HG03442 (cell line): ENCODE data around the gene TRAF7.
"Not testable (repeated sequence)": the region's sequence is repeated elsewhere in the genome, so short reads cannot be mapped to it uniquely, and the experiment has no call there.

Experiments used
- ATAC-seq: cut with Tn5 transposase; IDR thresholded peaks from one replicate; pipeline ENCODE4 v1.9.1; 2021; ENCODE audit warnings: mild to moderate bottlenecking, moderate library complexity; ENCODE audit not compliant: unreplicated experiment

The TRAF7 gene

DNA sequence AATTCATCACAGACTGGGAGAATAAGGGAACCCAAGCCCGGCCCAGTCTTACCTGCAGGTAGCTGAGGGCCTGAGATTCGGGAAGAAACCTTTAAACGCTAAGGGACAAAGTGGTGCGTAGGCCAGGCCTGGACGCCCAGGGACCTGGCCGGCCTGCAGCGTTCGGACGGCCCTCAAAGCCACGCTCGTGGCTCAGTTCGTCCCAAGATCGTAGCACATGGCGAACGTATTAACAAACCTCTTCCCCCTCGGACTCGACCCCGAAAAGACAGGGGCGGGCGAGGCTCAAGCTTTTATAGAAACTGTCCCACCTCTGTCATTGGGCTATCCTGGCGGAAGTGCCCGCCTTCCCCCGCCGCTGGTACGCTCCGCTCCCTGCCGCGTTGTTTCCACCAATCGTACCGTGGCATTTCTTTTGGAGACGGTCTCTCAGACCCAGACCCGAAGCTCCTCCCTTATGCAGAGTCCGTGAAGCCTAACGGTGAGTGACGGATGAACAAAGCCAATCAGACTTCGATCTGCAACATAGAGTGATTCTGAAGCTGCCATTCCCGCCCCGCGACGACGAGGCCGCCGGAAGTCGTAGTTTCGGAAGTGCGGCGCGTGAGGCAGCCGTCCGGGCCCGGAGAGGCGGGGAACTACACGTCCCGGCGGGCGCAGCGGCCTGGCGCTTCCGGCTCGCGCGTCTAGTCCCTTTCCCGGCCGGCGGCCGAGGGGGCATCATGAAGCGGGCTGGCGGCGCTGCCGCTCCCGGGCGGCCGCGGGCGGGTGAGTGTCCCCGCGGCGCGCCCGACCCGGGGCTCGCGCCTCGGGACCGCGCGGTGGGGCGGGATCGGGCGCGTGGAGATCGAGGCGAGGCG is at the start of gene TRAF7:
TSS of gene TRAF7 (plus strand) at position 692 of the 860 bp plus-strand sequence. CDS start 8,139 bp downstream, outside the sequence.
- peak; percentile 87 for ATAC-seq

- not testable (repeated sequence) for ATAC-seq
Observed at GRCh38 chr16:2106211-2106610, 49.4 kb upstream of the TRAF7 start.

GRCh38 chr16:2107121-2107790 is 48.3 kb upstream of the TRAF7 start:
- ATAC-seq, result not testable (repeated sequence)

DNA sequence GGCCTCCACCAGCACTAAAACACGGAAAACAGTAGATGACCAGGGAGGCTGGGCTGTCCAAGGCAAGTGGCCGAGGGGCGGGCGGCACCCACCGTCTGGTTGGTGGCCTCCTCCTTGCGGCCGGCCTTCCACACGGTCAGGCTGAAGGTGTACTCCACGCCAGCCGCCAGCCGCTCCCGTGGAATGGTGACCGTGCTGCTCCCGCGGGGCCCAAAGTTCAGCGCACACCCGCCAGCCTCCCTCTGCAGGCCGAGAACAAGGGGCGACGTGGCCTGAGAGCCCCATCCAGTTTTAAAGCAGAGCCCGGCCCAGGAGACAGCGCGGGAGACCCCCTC is 47.8 kb upstream of the TRAF7 start:
- ATAC-seq, result not testable (repeated sequence)

DNA sequence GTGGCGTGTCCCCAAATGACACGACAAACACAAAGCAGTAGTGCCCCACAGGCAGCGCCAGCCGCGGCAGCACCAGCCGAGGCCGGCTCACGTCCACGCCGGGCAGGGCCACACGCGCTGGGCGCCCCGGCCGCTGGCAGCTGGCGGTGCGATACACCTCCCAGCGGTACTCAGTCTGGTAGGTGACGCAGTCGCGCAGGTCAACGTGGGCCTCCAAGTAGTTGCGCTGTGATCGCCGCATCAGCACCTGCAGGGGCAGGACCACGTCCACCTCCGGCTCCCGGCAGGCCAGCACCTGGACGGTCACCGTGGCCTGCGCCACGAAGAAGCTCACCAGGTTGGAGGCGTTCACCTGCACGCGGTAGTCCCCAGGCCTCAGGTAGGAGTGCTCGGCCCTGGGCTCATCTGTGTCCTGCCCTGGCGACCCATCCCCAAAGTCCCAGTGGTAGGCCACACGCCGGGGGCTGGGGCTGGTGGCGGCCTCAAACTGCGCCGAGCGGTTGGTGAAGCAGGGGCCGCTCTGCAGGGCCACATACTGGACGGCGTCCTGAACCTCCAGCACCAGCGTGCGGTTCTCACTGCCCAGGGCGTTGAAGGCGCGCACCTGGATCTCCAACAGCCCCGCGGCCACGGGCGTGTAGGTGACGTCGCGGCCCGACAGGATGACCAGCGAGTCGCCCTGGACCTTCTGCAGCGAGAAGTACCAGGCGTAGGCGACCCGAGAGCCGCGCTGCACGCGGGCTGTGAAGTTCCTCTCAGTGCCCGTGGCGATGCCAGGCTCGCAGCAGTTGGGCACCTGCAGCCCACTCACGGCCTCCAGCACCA is 46.9 kb upstream of the TRAF7 start:
- not testable (repeated sequence) for ATAC-seq

- ATAC-seq, result not testable (repeated sequence)
Observed at GRCh38 chr16:2109271-2109580, 46.4 kb upstream of the TRAF7 start.

- ATAC-seq, result not testable (repeated sequence)
Observed at GRCh38 chr16:2109872-2110271, 45.7 kb upstream of the TRAF7 start.

DNA sequence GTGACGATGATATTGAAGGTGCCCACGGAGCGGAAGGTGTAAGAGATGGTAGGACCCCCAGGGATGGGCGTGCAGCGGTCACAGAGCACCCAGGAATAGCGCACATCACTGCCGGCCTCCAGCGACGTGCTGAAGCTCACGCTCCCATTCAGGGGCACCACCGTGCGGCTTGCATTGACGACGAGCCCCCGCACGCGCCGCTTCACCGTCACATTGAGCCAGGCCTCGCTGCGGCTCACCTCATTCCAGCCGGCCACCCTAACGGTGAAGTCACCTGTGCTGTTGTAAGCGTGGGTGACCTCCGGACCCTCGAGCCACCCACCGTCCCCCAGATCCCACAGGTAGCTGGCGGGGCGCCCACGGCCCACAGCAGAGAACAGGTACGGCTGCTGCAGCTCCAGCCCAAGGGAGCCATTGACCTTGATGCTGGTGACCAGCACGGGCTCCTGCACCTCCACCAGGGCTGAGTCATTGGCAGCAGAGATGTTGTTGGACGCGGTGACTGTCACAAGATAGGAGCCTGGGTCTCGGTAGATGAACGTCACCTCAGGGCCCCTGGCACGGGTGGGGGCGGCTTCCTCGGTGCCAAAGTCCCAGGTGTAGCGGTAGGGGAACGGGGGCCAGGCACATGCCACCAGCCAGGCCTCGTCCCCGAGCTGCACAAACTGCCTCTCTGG is 45.1 kb upstream of the TRAF7 start:
- not testable (repeated sequence) for ATAC-seq

DNA sequence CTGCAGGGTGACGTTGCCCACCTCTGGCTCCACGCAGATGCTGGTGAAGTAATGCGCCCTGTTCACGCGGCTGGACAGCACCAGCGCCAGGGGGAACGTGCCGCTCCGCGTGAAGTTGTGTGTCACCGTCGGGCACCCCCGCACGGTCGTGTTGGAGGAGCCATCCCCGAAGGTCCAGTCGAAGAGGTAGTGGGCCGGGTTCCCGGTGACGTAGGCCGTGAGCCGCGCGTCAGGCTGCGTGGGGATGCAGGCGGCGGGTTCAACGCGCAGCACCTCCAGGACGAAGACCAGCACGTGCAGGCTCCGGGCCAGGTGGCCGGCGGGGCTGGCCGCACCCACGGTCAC is 44.6 kb upstream of the TRAF7 start:
- not testable (repeated sequence) for ATAC-seq

GRCh38 chr16:2111412-2112335 is 43.9 kb upstream of the TRAF7 start:
- not testable (repeated sequence) for ATAC-seq

GRCh38 chr16:2112539-2113106 is 43.0 kb upstream of the TRAF7 start:
- not testable (repeated sequence) for ATAC-seq

DNA sequence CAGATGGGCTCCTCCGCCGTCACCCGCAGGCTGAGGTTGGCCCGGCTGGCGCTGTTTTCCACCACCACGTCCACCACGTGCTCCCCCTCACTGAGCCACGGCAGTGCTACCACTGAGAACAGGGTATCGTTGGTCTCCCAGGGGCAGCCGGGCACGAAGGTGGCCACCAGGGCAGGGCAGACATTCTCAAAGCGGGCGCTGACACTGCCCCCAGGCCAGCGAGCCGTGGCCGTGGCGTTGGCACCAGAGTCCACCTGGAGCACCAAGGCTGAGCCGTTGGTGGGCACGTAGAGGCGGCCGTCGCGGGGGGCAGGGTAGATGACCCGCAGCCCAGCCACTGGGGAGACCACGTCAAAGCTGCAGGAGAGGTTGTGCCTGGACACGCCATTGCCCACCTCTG is 41.4 kb upstream of the TRAF7 start:
- ATAC-seq, result not testable (repeated sequence)

- ATAC-seq, result not testable (repeated sequence)
Observed at GRCh38 chr16:2114885-2115590, 40.5 kb upstream of the TRAF7 start.

- ATAC-seq, result no peak
Observed at GRCh38 chr16:2115591-2115973, 40.0 kb upstream of the TRAF7 start.

GRCh38 chr16:2116428-2116827 is 39.2 kb upstream of the TRAF7 start:
- not testable (repeated sequence) for ATAC-seq

- not testable (repeated sequence) for ATAC-seq
Observed at GRCh38 chr16:2117341-2117740, 38.2 kb upstream of the TRAF7 start.

GRCh38 chr16:2117960-2118722 is 37.4 kb upstream of the TRAF7 start:
- ATAC-seq, result not testable (repeated sequence)

DNA sequence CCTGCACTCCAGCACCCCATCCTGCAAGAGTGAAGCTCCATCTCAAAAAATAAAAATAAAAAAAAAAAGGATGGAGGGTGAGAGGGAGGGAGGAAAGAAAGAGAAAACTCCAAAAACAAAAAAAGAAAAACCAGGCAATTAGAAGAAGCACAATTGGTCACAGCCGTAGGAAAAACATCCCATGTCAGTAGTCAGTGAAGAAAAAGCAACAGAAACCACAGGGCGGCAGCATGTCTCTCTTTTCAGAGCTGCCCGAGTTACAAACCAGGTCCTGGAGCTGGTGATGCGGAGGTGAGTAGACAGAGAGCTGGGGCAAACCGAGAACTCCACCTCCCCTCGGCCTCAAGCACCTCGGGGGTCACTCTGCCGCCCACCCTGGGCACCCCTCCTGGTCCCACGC is 34.3 kb upstream of the TRAF7 start:
- ATAC-seq, result not testable (repeated sequence)
